ENCODE measurements around the gene MOGAT2.

The MOGAT2 gene

GRCh38 chr11:75776546-75776945 is 58.9 kb downstream of the MOGAT2 start:
- Mint-ChIP-seq H3K27me3 (ENCODE audit: low read depth) (peaks cover 2% of the 10 kb centered on the region), H3K27ac (no peak overlapping the region), H3K4me3 (no peak overlapping the region), H3K9me3 (no peaks in the 10 kb centered on the region), H3K4me1 (no peaks in the 10 kb centered on the region), H3K36me3 (ENCODE audit: low read depth) (no peaks in the 10 kb centered on the region)
- TF ChIP-seq CTCF (IDR thresholded peaks at IDR 0.05; ENCODE audit: unreplicated experiment in 3 of 3), result no peak

GRCh38 chr11:75777461-75778110 is 59.9 kb downstream of the MOGAT2 start:
- Mint-ChIP-seq H3K4me1 (no peaks in the 10 kb centered on the region), H3K9me3 (no peaks in the 10 kb centered on the region), H3K27me3 (ENCODE audit: low read depth) (no peaks in the 10 kb centered on the region), H3K36me3 (ENCODE audit: low read depth) (no peaks in the 10 kb centered on the region), H3K27ac (no peak overlapping the region), H3K4me3 (no peak overlapping the region)
- no peak for TF ChIP-seq CTCF (IDR thresholded peaks at IDR 0.05; ENCODE audit: unreplicated experiment in 3 of 3)

DNA sequence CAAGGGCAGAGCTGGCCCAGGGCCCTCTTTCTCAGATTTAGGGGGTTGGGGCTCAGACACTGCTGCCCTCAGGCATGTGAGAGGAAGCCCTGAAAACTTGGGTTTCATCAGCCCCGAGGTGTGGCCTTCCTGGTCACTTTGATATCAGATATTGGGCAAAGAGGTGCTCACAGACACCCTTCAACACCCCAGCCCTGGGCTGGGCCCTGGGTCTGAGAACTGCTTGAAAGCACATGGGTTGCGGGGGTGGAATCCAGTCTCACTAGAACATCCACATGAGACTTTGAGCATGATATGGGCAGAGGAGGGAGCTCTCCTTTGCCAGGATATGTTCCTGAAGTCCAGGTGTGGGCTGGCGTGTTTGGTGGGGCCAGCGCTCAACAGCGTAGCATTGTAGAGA is 61.3 kb downstream of the MOGAT2 start:
- Mint-ChIP-seq H3K27me3 (ENCODE audit: low read depth) (peaks cover 4% of the 10 kb centered on the region), H3K27ac (no peak overlapping the region), H3K9me3 (no peaks in the 10 kb centered on the region), H3K36me3 (ENCODE audit: low read depth) (no peaks in the 10 kb centered on the region), H3K4me1 (no peaks in the 10 kb centered on the region), H3K4me3 (no peak overlapping the region)
- no peak for TF ChIP-seq CTCF (IDR thresholded peaks at IDR 0.05; ENCODE audit: unreplicated experiment in 3 of 3)

DNA sequence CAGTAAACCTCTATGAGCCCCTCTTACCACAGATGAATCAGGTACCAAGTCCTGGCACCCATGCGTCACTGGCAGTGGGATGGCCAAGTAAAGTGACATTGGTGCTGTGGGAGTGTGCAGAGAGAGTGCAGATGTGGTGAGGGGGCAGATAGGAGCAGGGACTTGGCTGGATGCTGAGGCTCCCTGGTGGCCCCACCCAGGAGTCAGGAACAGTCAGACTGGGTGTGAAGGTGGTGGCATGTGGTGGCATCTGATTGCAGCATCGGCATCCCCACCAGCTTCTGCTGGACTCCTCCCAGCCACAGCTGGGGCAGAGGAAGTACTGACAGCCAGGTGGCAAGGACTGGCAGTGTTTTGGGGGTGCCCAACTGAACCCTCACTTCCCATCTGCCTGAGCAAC is 62.3 kb downstream of the MOGAT2 start:
- Mint-ChIP-seq H3K4me3 (no peak overlapping the region), H3K9me3 (no peaks in the 10 kb centered on the region), H3K4me1 (no peaks in the 10 kb centered on the region), H3K27ac (no peak overlapping the region), H3K36me3 (ENCODE audit: low read depth) (no peaks in the 10 kb centered on the region), H3K27me3 (ENCODE audit: low read depth) (peaks cover 4% of the 10 kb centered on the region)
- TF ChIP-seq CTCF (IDR thresholded peaks at IDR 0.05; ENCODE audit: unreplicated experiment in 3 of 3), result no peak

- Mint-ChIP-seq H3K4me1 (no peaks in the 10 kb centered on the region), H3K27ac (no peak overlapping the region), H3K4me3 (no peak overlapping the region), H3K9me3 (no peaks in the 10 kb centered on the region), H3K36me3 (ENCODE audit: low read depth) (no peaks in the 10 kb centered on the region), H3K27me3 (ENCODE audit: low read depth) (peaks cover 4% of the 10 kb centered on the region)
- no peak for TF ChIP-seq CTCF (IDR thresholded peaks at IDR 0.05; ENCODE audit: unreplicated experiment in 3 of 3)
Measured at GRCh38 chr11:75780888-75781287, 63.2 kb downstream of the MOGAT2 start.

- Mint-ChIP-seq H3K4me1 (no peaks in the 10 kb centered on the region), H3K36me3 (ENCODE audit: low read depth) (no peaks in the 10 kb centered on the region), H3K4me3 (no peak overlapping the region), H3K9me3 (no peaks in the 10 kb centered on the region), H3K27ac (no peak overlapping the region), H3K27me3 (ENCODE audit: low read depth) (peaks cover 4% of the 10 kb centered on the region)
- no peak for TF ChIP-seq CTCF (IDR thresholded peaks at IDR 0.05; ENCODE audit: unreplicated experiment in 3 of 3)
Measured at GRCh38 chr11:75781296-75781695, 63.7 kb downstream of the MOGAT2 start.
